ENCODE data around the gene GDF11.

DNA sequence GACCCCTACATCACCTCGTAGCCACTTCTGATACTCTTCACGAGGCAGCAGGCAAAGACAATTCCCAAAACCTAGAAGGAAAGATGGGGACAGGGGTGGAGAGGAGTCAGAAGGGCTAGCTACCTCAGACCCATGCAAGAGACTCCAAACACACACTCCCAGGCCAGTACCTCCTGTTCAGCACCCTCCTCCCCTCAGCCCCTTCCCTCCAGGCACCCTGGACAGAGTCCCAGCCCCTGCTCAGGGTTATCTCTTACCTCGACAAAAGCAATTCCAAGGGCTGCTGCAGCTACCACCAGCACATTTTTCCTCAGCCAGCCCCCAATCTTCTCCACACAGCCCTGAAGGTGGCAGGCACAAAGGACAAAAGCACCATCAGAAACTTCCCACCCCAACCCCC is 17.4 kb upstream of the GDF11 start:
- TF ChIP-seq, protein P1, sequence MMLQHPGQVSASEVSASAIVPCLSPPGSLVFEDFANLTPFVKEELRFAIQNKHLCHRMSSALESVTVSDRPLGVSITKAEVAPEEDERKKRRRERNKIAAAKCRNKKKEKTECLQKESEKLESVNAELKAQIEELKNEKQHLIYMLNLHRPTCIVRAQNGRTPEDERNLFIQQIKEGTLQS (IDR thresholded peaks at IDR 0.05): no peak
- TF ChIP-seq, protein P2, sequence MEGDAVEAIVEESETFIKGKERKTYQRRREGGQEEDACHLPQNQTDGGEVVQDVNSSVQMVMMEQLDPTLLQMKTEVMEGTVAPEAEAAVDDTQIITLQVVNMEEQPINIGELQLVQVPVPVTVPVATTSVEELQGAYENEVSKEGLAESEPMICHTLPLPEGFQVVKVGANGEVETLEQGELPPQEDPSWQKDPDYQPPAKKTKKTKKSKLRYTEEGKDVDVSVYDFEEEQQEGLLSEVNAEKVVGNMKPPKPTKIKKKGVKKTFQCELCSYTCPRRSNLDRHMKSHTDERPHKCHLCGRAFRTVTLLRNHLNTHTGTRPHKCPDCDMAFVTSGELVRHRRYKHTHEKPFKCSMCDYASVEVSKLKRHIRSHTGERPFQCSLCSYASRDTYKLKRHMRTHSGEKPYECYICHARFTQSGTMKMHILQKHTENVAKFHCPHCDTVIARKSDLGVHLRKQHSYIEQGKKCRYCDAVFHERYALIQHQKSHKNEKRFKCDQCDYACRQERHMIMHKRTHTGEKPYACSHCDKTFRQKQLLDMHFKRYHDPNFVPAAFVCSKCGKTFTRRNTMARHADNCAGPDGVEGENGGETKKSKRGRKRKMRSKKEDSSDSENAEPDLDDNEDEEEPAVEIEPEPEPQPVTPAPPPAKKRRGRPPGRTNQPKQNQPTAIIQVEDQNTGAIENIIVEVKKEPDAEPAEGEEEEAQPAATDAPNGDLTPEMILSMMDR (IDR thresholded peaks at IDR 0.05 in 2 of 3, conservative IDR thresholded peaks at IDR 0.05 in 1 of 3; ENCODE audit: borderline replicate concordance in 1 of 3, insufficient read depth in 1 of 3, low read depth in 2 of 3, low read length in 2 of 3): no peak
- TF ChIP-seq POLR2AphosphoS5 (IDR thresholded peaks at IDR 0.05; ENCODE audit: low read depth, low read length) (no peak), ZNF274 (IDR thresholded peaks at IDR 0.05; ENCODE audit: low read depth, low read length) (no peak), SP1 (IDR thresholded peaks at IDR 0.05; ENCODE audit: low read depth) (no peak), TCF7L2 (IDR thresholded peaks at IDR 0.05; ENCODE audit: borderline replicate concordance, extremely low read depth, insufficient read depth, insufficient read length) (no peak), EGR1 (IDR thresholded peaks at IDR 0.05; ENCODE audit: low read depth) (no peak), EZH2 (IDR thresholded peaks at IDR 0.05) (no peak), EZH2phosphoT487 (IDR thresholded peaks at IDR 0.05; ENCODE audit: borderline replicate concordance) (no peak), POLR2A (IDR thresholded peaks at IDR 0.05; ENCODE audit: borderline replicate concordance, extremely low read depth, insufficient read depth, insufficient read length) (no peak), CEBPB (IDR thresholded peaks at IDR 0.05; ENCODE audit: low read depth) (no peak)
- TF ChIP-seq, protein P3, sequence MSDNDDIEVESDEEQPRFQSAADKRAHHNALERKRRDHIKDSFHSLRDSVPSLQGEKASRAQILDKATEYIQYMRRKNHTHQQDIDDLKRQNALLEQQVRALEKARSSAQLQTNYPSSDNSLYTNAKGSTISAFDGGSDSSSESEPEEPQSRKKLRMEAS (IDR thresholded peaks at IDR 0.05): no peak
- TF ChIP-seq, protein P4, sequence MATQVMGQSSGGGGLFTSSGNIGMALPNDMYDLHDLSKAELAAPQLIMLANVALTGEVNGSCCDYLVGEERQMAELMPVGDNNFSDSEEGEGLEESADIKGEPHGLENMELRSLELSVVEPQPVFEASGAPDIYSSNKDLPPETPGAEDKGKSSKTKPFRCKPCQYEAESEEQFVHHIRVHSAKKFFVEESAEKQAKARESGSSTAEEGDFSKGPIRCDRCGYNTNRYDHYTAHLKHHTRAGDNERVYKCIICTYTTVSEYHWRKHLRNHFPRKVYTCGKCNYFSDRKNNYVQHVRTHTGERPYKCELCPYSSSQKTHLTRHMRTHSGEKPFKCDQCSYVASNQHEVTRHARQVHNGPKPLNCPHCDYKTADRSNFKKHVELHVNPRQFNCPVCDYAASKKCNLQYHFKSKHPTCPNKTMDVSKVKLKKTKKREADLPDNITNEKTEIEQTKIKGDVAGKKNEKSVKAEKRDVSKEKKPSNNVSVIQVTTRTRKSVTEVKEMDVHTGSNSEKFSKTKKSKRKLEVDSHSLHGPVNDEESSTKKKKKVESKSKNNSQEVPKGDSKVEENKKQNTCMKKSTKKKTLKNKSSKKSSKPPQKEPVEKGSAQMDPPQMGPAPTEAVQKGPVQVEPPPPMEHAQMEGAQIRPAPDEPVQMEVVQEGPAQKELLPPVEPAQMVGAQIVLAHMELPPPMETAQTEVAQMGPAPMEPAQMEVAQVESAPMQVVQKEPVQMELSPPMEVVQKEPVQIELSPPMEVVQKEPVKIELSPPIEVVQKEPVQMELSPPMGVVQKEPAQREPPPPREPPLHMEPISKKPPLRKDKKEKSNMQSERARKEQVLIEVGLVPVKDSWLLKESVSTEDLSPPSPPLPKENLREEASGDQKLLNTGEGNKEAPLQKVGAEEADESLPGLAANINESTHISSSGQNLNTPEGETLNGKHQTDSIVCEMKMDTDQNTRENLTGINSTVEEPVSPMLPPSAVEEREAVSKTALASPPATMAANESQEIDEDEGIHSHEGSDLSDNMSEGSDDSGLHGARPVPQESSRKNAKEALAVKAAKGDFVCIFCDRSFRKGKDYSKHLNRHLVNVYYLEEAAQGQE (IDR thresholded peaks at IDR 0.05; ENCODE audit: low read depth): no peak
